Mucosa of descending colon (tissue), 3 donors: ENCODE data around the gene PGLYRP1. TPM values are rescaled to one million over a fixed set of nuclear protein-coding genes. Genes with fewer than 3 reads are reported as not detected.

ENCODE experiments used
- ATAC-seq: fragments of 200-7000 bp; cut with Tn5 transposase; one replicate; pipeline ENCODE4 v1.9.1; 2020; ENCODE audit warnings: mild to moderate bottlenecking, moderate library complexity
- DNase-seq, 3 donors: peaks; one replicate each; pipeline ENCODE4 v3.0.0-alpha.2; 2020
- H3K36me3 ChIP-seq: fragments of 200-600 bp; one replicate; pipeline ENCODE4 v1.8.0; 2021; ENCODE audit warnings: low read depth, mild to moderate bottlenecking
- H3K4me1 ChIP-seq: fragments of 200-600 bp; one replicate; pipeline ENCODE4 v1.8.0; 2021; ENCODE audit warnings: low read depth, mild to moderate bottlenecking
- H3K4me3 ChIP-seq: fragments of 200-600 bp; one replicate; pipeline ENCODE4 v1.8.0; 2021; ENCODE audit warnings: mild to moderate bottlenecking
- H3K9me3 ChIP-seq: fragments of 200-600 bp; one replicate; pipeline ENCODE4 v1.8.0; 2021; ENCODE audit warnings: mild to moderate bottlenecking
- CTCF ChIP-seq: fragments of 200-600 bp; IDR thresholded peaks from one replicate; pipeline ENCODE4 v1.8.0; 2022; ENCODE audit warnings: antibody characterized with exemption, mild to moderate bottlenecking
- intact Hi-C, 2 donors: fragments of 100-400 bp; cut with DNase I in 1 of 2; cut with micrococcal nuclease in 1 of 2; formaldehyde crosslinking; loops; one replicate each; pipeline versions ENCODE4 v1.11.0 to v1.11.1; 2022; cut with DNase I, micrococcal nuclease
- long read RNA-seq, 2 donors: library from polyadenylated mRNA; unstranded; transcript quantifications; one replicate each; pipeline ENCODE4 v2.0.0, GENCODE V29; 2019 to 2021
- total RNA-seq, 3 donors: library from RNA; stranded (reverse); fragmentation: NEBNext Ultra II Directional in 2 of 3; extraction: Animal tissue kit (Norgen Biotek cat#: 25700) in 2 of 3; gene quantifications; one replicate each; pipeline versions ENCODE4 v1.2.1 to v1.2.4, GENCODE V29; 2021 to 2023
- donor health status: DM: no; HTN: no; CAD: no; lungs with moderate emphysema.
- donor health status: DM: no; HTN: no; CAD: no.
- donor health status: DM: no; HTN: yes; CAD: no.

PGLYRP1 gene
- total RNA-seq, result not detected
- long read RNA-seq, donor 1, result 0 reads
- long read RNA-seq, donor 2, partial matches to known transcripts, result 0 of 1 reads
- long read RNA-seq, donor 2, other reads (novel, unspliced or antisense), result 1 of 1 reads

GRCh38 chr19:46022431-46023310 is at the start of gene PGLYRP1:
Gene PGLYRP1 (minus strand): TSS chr19:46023053. CDS start chr19:46023021, 32 bp downstream.
- Histone ChIP-seq H3K4me1 (no peaks in the 10 kb centered on the region), H3K4me3 (no peak within 1 kb of the TSS), H3K9me3 (no peaks in the 10 kb centered on the region), H3K36me3 (no peaks in the 10 kb centered on the region)
- DNase-seq (no peak), ATAC-seq (peak; percentile 18)
- TF ChIP-seq CTCF, result no peak
- intact Hi-C loops, result loop anchor here in 1 of 2 donors (10.0 kb wide), 1 partner anchor 52 kb away; no protein-coding TSS in a partner anchor

GRCh38 chr19:46069806-46070341 is 47.0 kb upstream of the PGLYRP1 start:
- H3K36me3 ChIP-seq, result no peaks in the 10 kb centered on the region
- peak; percentile 13 for ATAC-seq
- no peak for DNase-seq
- no peak overlapping the region for H3K4me3 ChIP-seq
- intact Hi-C loops, result loop anchor here in 1 of 2 donors (10.0 kb wide), 1 partner anchor 45 kb away; the partner anchor contains the start of gene PGLYRP1
- H3K4me1 ChIP-seq, result no peaks in the 10 kb centered on the region
- no peak for TF ChIP-seq CTCF
- H3K9me3 ChIP-seq, result no peaks in the 10 kb centered on the region

GRCh38 chr19:46068345-46069258 is 45.7 kb upstream of the PGLYRP1 start:
- TF ChIP-seq CTCF, result no peak
- DNase-seq (peak in 1 of 3 donors; percentile 19), ATAC-seq (peak; percentile 94)

GRCh38 chr19:46067691-46068090 is 44.8 kb upstream of the PGLYRP1 start:
- no peak for ATAC-seq

More at GRCh38 chr19:46068345-46069258, 45.7 kb upstream of the PGLYRP1 start:
- Histone ChIP-seq H3K4me1 (no peaks in the 10 kb centered on the region), H3K9me3 (no peaks in the 10 kb centered on the region), H3K36me3 (no peaks in the 10 kb centered on the region), H3K4me3 (no peak overlapping the region)
- intact Hi-C loops, result no loop called here

More at GRCh38 chr19:46067691-46068090, 44.8 kb upstream of the PGLYRP1 start:
- intact Hi-C loops, result no loop called here
- H3K36me3 ChIP-seq, result no peaks in the 10 kb centered on the region
- H3K4me3 ChIP-seq, result no peak overlapping the region
- TF ChIP-seq CTCF, result no peak
- DNase-seq, result no peak
- H3K4me1 ChIP-seq, result no peaks in the 10 kb centered on the region
- H3K9me3 ChIP-seq, result no peaks in the 10 kb centered on the region
